ENCODE data around the gene DOLK.
"Not testable (repeated sequence)": the region's sequence is repeated elsewhere in the genome, so short reads cannot be mapped to it uniquely, and the experiment has no call there.

The DOLK gene

GRCh38 chr9:128945798-128946501 lies 1.5 kb downstream of the DOLK start:
- H3K4me3 ChIP-seq (ENCODE audit: low read depth in 1 of 2, low read length in 2 of 2): peak overlapping the region in 1 of 2 donors; percentile 81
- H3K4me1 ChIP-seq (ENCODE audit: insufficient read depth, low read length): peaks cover 14% of the 10 kb centered on the region
- H3K9ac ChIP-seq (ENCODE audit: low read length): peak overlapping the region; percentile 2
- no peaks in the 10 kb centered on the region for H3K36me3 ChIP-seq (ENCODE audit: insufficient read depth, low read length)
- no peaks in the 10 kb centered on the region for H3K27me3 ChIP-seq (ENCODE audit: control insufficient read depth in 1 of 2, insufficient read depth in 2 of 2, low read length in 2 of 2)
- no peak overlapping the region for H3K27ac ChIP-seq (ENCODE audit: low read depth, low read length)
- no peaks in the 10 kb centered on the region for H3K9me3 ChIP-seq (ENCODE audit: low read length)

DNA sequence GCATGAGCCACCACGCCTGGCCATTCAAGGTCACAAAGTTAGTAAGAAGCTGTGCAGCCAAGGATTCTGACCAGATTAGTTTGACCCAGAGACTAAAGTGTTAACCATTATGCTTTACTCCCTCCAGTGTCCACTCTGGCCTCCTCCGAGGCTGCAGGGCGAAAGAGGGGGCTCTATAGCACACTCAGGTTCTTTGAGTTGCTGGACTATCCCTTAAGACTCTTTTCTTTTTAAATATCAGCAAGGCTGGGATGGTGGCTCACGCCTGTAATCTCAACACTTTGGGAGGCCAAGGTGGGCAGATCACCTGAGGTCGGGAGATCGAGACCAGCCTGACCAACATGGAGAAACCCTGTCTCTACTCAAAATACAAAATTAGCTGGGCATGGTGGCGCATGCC lies 2.4 kb downstream of the DOLK start:
- H3K4me3 ChIP-seq (ENCODE audit: low read depth in 1 of 2, low read length in 2 of 2); H3K9ac ChIP-seq (ENCODE audit: low read length); H3K27ac ChIP-seq (ENCODE audit: low read depth, low read length); H3K27me3 ChIP-seq (ENCODE audit: control insufficient read depth in 1 of 2, insufficient read depth in 2 of 2, low read length in 2 of 2); H3K9me3 ChIP-seq (ENCODE audit: low read length); H3K36me3 ChIP-seq (ENCODE audit: insufficient read depth, low read length): not testable (repeated sequence)
- H3K4me1 ChIP-seq (ENCODE audit: insufficient read depth, low read length): peaks cover 14% of the 10 kb centered on the region

DNA sequence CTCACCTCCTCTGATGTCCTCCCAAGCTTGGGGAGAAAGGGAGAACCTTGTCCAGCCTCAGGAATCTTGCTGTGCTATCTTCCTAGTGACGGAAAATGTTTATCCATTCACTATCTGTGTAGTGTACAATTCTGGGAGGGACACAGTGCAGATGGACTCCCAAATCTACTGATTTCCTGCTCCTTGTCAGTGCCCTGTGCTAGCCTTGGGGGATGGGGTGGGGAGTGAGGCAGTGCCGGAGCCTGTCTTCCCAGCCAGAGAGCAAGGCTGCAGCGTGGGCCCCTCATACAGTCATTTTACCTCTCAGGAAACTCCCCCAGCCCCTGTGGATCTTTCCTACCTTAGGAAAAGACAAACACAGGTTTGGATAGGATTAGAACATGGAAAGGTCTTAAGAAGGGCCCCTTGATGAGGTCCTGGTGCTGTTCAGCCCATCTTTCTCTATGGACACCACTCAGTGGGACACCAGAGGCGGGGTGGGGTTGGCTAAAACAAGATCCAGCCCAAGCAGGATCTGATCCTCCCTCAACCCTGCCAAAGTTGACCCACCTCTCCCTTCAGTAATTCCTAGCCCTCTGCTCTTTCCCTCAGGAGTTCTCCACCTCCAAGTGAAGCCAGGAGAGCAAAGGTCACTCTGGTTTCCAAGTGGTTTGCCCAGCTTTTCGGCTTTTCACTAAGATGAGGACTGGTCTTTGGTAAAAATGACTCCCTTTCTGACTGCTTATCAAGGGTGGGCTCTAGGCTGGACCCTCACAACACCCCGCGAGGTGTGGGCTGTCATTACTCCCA lies 3.4 kb downstream of the DOLK start:
- Histone ChIP-seq H3K4me3 (ENCODE audit: low read depth in 1 of 2, low read length in 2 of 2) (no peak overlapping the region), H3K27me3 (ENCODE audit: control insufficient read depth in 1 of 2, insufficient read depth in 2 of 2, low read length in 2 of 2) (no peaks in the 10 kb centered on the region), H3K27ac (ENCODE audit: low read depth, low read length) (no peak overlapping the region), H3K36me3 (ENCODE audit: insufficient read depth, low read length) (no peaks in the 10 kb centered on the region), H3K9ac (ENCODE audit: low read length) (no peak overlapping the region), H3K9me3 (ENCODE audit: low read length) (no peaks in the 10 kb centered on the region), H3K4me1 (ENCODE audit: insufficient read depth, low read length) (peaks cover 14% of the 10 kb centered on the region)

GRCh38 chr9:128940946-128941755 lies 6.3 kb downstream of the DOLK start:
- H3K4me3 ChIP-seq (ENCODE audit: low read depth in 1 of 2, low read length in 2 of 2): no peak overlapping the region
- H3K4me1 ChIP-seq (ENCODE audit: insufficient read depth, low read length): peaks cover 3% of the 10 kb centered on the region
- H3K27ac ChIP-seq (ENCODE audit: low read depth, low read length): no peak overlapping the region
- no peaks in the 10 kb centered on the region for H3K9me3 ChIP-seq (ENCODE audit: low read length)
- no peaks in the 10 kb centered on the region for H3K27me3 ChIP-seq (ENCODE audit: control insufficient read depth in 1 of 2, insufficient read depth in 2 of 2, low read length in 2 of 2)
- no peaks in the 10 kb centered on the region for H3K36me3 ChIP-seq (ENCODE audit: insufficient read depth, low read length)
- H3K9ac ChIP-seq (ENCODE audit: low read length): no peak overlapping the region

DNA sequence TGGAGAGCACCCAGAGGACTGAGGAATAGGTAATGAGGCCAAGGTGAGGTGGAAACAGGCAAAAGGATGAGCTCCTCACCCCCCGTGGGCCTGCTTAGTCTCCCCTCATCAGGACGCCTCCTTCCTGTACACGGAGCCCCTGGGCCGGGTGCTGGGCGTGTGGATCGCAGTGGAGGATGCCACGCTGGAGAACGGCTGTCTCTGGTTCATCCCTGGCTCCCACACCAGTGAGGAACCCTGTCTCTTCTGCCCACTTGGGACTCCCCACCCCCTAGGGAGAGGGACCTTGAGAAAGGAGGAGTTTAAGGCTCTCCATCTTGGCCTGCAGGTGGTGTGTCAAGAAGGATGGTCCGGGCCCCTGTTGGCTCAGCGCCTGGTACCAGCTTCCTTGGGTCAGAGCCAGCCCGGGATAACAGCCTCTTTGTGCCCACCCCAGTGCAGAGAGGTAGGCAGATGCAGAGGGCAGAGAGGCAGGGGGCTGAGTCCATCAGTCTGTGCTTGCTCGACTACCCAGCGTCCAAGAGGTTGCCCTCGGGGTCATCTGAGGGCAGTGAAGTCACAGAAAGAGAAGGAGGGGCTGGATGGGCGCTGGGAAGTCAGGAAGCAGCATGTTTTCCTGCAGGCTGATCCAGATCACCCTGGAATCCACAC lies 7.0 kb downstream of the DOLK start:
- H3K27ac ChIP-seq (ENCODE audit: low read depth, low read length): no peak overlapping the region
- no peak overlapping the region for H3K9ac ChIP-seq (ENCODE audit: low read length)
- H3K9me3 ChIP-seq (ENCODE audit: low read length): no peaks in the 10 kb centered on the region
- H3K36me3 ChIP-seq (ENCODE audit: insufficient read depth, low read length): no peaks in the 10 kb centered on the region
- no peaks in the 10 kb centered on the region for H3K4me1 ChIP-seq (ENCODE audit: insufficient read depth, low read length)
- H3K27me3 ChIP-seq (ENCODE audit: control insufficient read depth in 1 of 2, insufficient read depth in 2 of 2, low read length in 2 of 2): no peaks in the 10 kb centered on the region
- no peak overlapping the region for H3K4me3 ChIP-seq (ENCODE audit: low read depth in 1 of 2, low read length in 2 of 2)

DNA sequence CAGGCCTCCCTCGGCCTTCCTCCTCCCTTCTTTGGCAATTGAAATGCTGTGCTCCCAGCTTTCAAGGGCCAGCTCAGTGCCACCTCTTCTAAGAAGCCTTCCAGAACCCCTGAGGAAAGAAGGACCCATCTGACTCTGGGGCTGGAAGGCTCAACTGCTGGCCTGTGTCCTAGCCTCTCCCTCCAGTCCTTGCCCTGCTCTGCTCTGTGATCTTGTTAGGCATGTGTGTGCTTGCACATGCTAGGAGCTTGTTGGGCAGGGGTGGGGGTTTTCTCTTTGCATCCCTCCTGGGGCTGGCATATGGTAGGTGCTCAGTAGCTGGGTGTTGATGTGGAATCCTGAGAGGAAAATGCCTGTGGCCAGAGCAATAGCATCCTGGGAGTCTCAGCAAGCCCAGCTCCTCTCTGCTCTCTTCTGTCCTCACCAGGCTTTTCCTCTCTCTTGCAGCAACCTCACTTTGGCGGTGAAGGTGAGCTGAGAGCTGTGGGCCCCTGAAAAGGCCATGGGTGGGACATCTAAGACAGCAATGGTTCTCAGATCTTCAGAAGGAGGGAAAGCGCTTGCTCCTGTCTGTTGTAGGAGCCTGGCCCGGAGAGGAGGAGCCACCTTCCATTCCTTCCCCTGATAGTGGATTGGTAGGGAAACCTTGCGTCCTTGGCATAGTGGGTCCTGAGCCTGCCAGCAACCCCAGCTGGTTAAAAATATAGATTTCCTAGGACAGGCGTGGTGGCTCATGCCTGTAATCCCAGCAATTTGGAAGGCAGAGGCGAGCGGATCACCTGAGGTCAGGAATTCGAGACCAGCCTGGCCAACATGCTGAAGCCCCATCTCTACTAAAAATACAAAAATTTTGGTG lies 9.9 kb downstream of the DOLK start:
- H3K27ac ChIP-seq (ENCODE audit: low read depth, low read length): no peak overlapping the region
- H3K36me3 ChIP-seq (ENCODE audit: insufficient read depth, low read length): no peaks in the 10 kb centered on the region
- no peaks in the 10 kb centered on the region for H3K9me3 ChIP-seq (ENCODE audit: low read length)
- no peak overlapping the region for H3K9ac ChIP-seq (ENCODE audit: low read length)
- H3K27me3 ChIP-seq (ENCODE audit: control insufficient read depth in 1 of 2, insufficient read depth in 2 of 2, low read length in 2 of 2): no peaks in the 10 kb centered on the region
- no peak overlapping the region for H3K4me3 ChIP-seq (ENCODE audit: low read depth in 1 of 2, low read length in 2 of 2)
- H3K4me1 ChIP-seq (ENCODE audit: insufficient read depth, low read length): no peaks in the 10 kb centered on the region

DNA sequence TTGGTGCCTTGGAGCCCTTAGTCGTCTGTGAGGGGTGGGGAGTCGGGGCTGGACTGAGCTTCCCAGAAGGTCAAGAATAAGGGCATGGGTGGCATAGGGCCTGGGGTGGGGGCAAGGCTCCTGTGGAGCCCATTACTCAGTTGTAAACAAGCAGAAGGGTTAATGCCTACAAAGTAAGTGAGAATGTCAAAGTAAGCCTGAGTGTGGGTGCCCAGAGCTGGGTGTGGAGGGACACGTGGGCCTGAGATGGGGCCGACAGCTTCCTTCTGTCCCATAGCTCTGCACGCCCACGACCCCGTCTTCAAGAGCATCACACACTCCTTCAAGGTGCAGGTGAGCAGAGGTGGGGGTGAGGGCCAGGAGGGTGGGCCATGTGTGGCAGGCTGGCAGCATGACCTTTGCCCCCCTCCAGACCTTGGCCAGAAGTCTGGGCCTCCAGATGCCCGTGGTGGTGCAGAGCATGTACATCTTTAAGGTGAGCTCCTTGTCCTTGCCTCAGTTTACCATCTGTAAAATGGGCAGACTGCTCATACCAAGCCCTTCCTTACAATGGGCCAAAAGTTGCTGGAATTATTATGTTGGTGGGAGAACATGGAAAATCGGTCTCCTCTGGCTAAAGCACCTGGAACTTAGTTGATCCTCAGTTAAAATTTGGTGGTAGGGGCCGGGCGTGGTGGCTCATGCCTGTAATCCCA lies 11.1 kb downstream of the DOLK start:
- Histone ChIP-seq H3K36me3 (ENCODE audit: insufficient read depth, low read length) (no peaks in the 10 kb centered on the region), H3K4me3 (ENCODE audit: low read depth in 1 of 2, low read length in 2 of 2) (no peak overlapping the region), H3K27ac (ENCODE audit: low read depth, low read length) (no peak overlapping the region), H3K9ac (ENCODE audit: low read length) (no peak overlapping the region), H3K27me3 (ENCODE audit: control insufficient read depth in 1 of 2, insufficient read depth in 2 of 2, low read length in 2 of 2) (no peaks in the 10 kb centered on the region), H3K9me3 (ENCODE audit: low read length) (no peaks in the 10 kb centered on the region), H3K4me1 (ENCODE audit: insufficient read depth, low read length) (no peaks in the 10 kb centered on the region)

- H3K9me3 ChIP-seq (ENCODE audit: low read length): no peaks in the 10 kb centered on the region
- H3K4me3 ChIP-seq (ENCODE audit: low read depth in 1 of 2, low read length in 2 of 2): no peak overlapping the region
- H3K9ac ChIP-seq (ENCODE audit: low read length): no peak overlapping the region
- H3K4me1 ChIP-seq (ENCODE audit: insufficient read depth, low read length): no peaks in the 10 kb centered on the region
- no peak overlapping the region for H3K27ac ChIP-seq (ENCODE audit: low read depth, low read length)
- no peaks in the 10 kb centered on the region for H3K27me3 ChIP-seq (ENCODE audit: control insufficient read depth in 1 of 2, insufficient read depth in 2 of 2, low read length in 2 of 2)
- H3K36me3 ChIP-seq (ENCODE audit: insufficient read depth, low read length): no peaks in the 10 kb centered on the region
Observed at GRCh38 chr9:128933731-128934130, 13.7 kb downstream of the DOLK start.

DNA sequence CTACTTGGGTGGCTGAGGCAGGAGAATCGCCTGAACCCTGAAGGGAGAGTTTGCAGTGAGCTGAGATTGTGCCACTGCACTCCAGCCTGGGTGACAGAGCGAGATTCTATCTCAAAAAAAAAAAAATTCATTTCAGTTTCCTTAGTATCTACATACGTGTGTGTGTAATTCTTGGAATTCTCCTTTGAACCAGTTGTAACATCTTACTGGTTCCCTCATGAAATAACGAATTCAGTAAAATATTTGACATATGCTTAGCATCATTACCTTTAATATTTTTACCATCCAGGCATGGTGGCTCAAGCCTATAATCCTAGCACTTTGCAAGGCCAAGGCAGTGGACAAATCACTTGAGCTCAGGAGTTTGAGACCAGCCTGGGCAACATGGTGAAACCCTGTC lies 17.8 kb downstream of the DOLK start:
- Histone ChIP-seq H3K27me3 (ENCODE audit: control insufficient read depth in 1 of 2, insufficient read depth in 2 of 2, low read length in 2 of 2) (no peaks in the 10 kb centered on the region), H3K9ac (ENCODE audit: low read length) (no peak overlapping the region), H3K36me3 (ENCODE audit: insufficient read depth, low read length) (no peaks in the 10 kb centered on the region), H3K4me3 (ENCODE audit: low read depth in 1 of 2, low read length in 2 of 2) (no peak overlapping the region), H3K4me1 (ENCODE audit: insufficient read depth, low read length) (no peaks in the 10 kb centered on the region), H3K9me3 (ENCODE audit: low read length) (no peaks in the 10 kb centered on the region), H3K27ac (ENCODE audit: low read depth, low read length) (no peak overlapping the region)

DNA sequence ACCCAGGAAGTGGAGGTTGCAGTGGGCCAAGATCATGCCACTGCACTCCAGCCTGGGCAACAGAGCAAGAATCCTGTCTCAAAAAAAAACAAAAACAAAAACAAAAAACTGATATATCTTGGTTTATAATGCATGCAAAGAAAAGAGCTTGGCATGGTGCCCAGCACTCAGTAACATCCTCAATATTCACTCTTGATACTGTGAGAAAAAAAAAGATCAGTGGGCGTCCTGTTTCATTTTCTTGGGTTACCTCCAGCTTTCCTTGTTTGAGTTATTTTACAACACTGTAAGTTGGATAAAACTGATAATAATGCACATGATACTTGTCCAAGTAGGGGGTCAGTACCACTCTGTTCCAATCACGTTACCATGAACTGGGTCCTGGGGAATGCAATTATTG lies 18.8 kb downstream of the DOLK start:
- Histone ChIP-seq H3K27ac (ENCODE audit: low read depth, low read length) (no peak overlapping the region), H3K27me3 (ENCODE audit: control insufficient read depth in 1 of 2, insufficient read depth in 2 of 2, low read length in 2 of 2) (no peaks in the 10 kb centered on the region), H3K9me3 (ENCODE audit: low read length) (no peaks in the 10 kb centered on the region)

More for the DNA sequence above, 18.8 kb downstream of the DOLK start:
- no peak overlapping the region for H3K4me3 ChIP-seq (ENCODE audit: low read depth in 1 of 2, low read length in 2 of 2)
- H3K9ac ChIP-seq (ENCODE audit: low read length): no peak overlapping the region
- H3K36me3 ChIP-seq (ENCODE audit: insufficient read depth, low read length): no peaks in the 10 kb centered on the region
- H3K4me1 ChIP-seq (ENCODE audit: insufficient read depth, low read length): no peaks in the 10 kb centered on the region

Measured in muscle layer of colon (tissue), 2 donors.